ENCODE results near the gene PHF21A.
A peak's percentile ranks its signal among the peaks of the same experiment; 100 is the strongest.

Gene PHF21A

GRCh38 chr11:46121301-46121723, at the start of gene PHF21A:
Gene PHF21A, minus strand, starts transcription at chr11:46121454. Its CDS starts 37,235 bp downstream, at chr11:46084219.
- DNase-seq (ENCODE audit: low read depth, low spot score), result peak; percentile 70
- TF ChIP-seq FOXP2 (optimal IDR thresholded peaks at IDR 0.05; ENCODE audit: control extremely low read depth, extremely low read length, insufficient read depth) (no peak), EZH2 (IDR thresholded peaks at IDR 0.05) (no peak), POLR2AphosphoS5 (IDR thresholded peaks at IDR 0.05; ENCODE audit: borderline replicate concordance, low read depth, low read length) (no peak; the same call in none of the 2 replicates)
- Histone ChIP-seq H3K27ac (peak within 1 kb of the TSS; percentile 95), H3K9me3 (ENCODE audit: low read depth, low read length) (no peaks in the 10 kb centered on the region), H3K4me3 (peak within 1 kb of the TSS; percentile 97), H3K9ac (ENCODE audit: insufficient read length) (peak within 1 kb of the TSS; percentile 78), H3K36me3 (ENCODE audit: insufficient read depth, low read length) (no peaks in the 10 kb centered on the region)

- Histone ChIP-seq H3K36me3 (ENCODE audit: insufficient read depth, low read length) (no peaks in the 10 kb centered on the region), H3K27ac (no peak overlapping the region), H3K9ac (ENCODE audit: insufficient read length) (no peak overlapping the region), H3K9me3 (ENCODE audit: low read depth, low read length) (no peaks in the 10 kb centered on the region), H3K4me3 (no peak overlapping the region)
- no peak for DNase-seq (ENCODE audit: low read depth, low spot score)
- TF ChIP-seq POLR2AphosphoS5 (IDR thresholded peaks at IDR 0.05; ENCODE audit: borderline replicate concordance, low read depth, low read length), result no peak
- no peak for TF ChIP-seq FOXP2 (optimal IDR thresholded peaks at IDR 0.05; ENCODE audit: control extremely low read depth, extremely low read length, insufficient read depth)
- no peak for TF ChIP-seq EZH2 (IDR thresholded peaks at IDR 0.05)
Measured at GRCh38 chr11:46170797-46171196, 49.5 kb upstream of the PHF21A start.

- no peak overlapping the region for H3K4me3 ChIP-seq
- no peaks in the 10 kb centered on the region for H3K36me3 ChIP-seq (ENCODE audit: insufficient read depth, low read length)
- H3K9me3 ChIP-seq (ENCODE audit: low read depth, low read length), result no peaks in the 10 kb centered on the region
- no peak for DNase-seq (ENCODE audit: low read depth, low spot score)
- no peak overlapping the region for H3K27ac ChIP-seq
- H3K9ac ChIP-seq (ENCODE audit: insufficient read length), result no peak overlapping the region
- TF ChIP-seq EZH2 (IDR thresholded peaks at IDR 0.05) (no peak), POLR2AphosphoS5 (IDR thresholded peaks at IDR 0.05; ENCODE audit: borderline replicate concordance, low read depth, low read length) (no peak), FOXP2 (optimal IDR thresholded peaks at IDR 0.05; ENCODE audit: control extremely low read depth, extremely low read length, insufficient read depth) (no peak)
Measured at GRCh38 chr11:46162700-46163099, 41.4 kb upstream of the PHF21A start.

- no peaks in the 10 kb centered on the region for H3K36me3 ChIP-seq (ENCODE audit: insufficient read depth, low read length)
- TF ChIP-seq POLR2AphosphoS5 (IDR thresholded peaks at IDR 0.05; ENCODE audit: borderline replicate concordance, low read depth, low read length) (no peak), FOXP2 (optimal IDR thresholded peaks at IDR 0.05; ENCODE audit: control extremely low read depth, extremely low read length, insufficient read depth) (no peak), EZH2 (IDR thresholded peaks at IDR 0.05) (no peak)
- H3K4me3 ChIP-seq, result no peak overlapping the region
- no peak overlapping the region for H3K27ac ChIP-seq
- H3K9ac ChIP-seq (ENCODE audit: insufficient read length), result no peak overlapping the region
- DNase-seq (ENCODE audit: low read depth, low spot score), result no peak
- H3K9me3 ChIP-seq (ENCODE audit: low read depth, low read length), result no peaks in the 10 kb centered on the region
Measured at GRCh38 chr11:46161201-46161600, 39.9 kb upstream of the PHF21A start.

- H3K36me3 ChIP-seq (ENCODE audit: insufficient read depth, low read length), result no peaks in the 10 kb centered on the region
- no peak overlapping the region for H3K9ac ChIP-seq (ENCODE audit: insufficient read length)
- no peak for DNase-seq (ENCODE audit: low read depth, low spot score)
- TF ChIP-seq POLR2AphosphoS5 (IDR thresholded peaks at IDR 0.05; ENCODE audit: borderline replicate concordance, low read depth, low read length) (no peak), FOXP2 (optimal IDR thresholded peaks at IDR 0.05; ENCODE audit: control extremely low read depth, extremely low read length, insufficient read depth) (no peak)
- no peak overlapping the region for H3K4me3 ChIP-seq
- no peaks in the 10 kb centered on the region for H3K9me3 ChIP-seq (ENCODE audit: low read depth, low read length)
- H3K27ac ChIP-seq, result no peak overlapping the region
Measured at GRCh38 chr11:46160100-46160499, 38.8 kb upstream of the PHF21A start.

GRCh38 chr11:46159680-46160079, 38.4 kb upstream of the PHF21A start:
- Histone ChIP-seq H3K36me3 (ENCODE audit: insufficient read depth, low read length) (no peaks in the 10 kb centered on the region), H3K4me3 (no peak overlapping the region), H3K27ac (no peak overlapping the region), H3K9ac (ENCODE audit: insufficient read length) (no peak overlapping the region), H3K9me3 (ENCODE audit: low read depth, low read length) (no peaks in the 10 kb centered on the region)
- no peak for DNase-seq (ENCODE audit: low read depth, low spot score)
- TF ChIP-seq POLR2AphosphoS5 (IDR thresholded peaks at IDR 0.05; ENCODE audit: borderline replicate concordance, low read depth, low read length), result no peak
- TF ChIP-seq FOXP2 (optimal IDR thresholded peaks at IDR 0.05; ENCODE audit: control extremely low read depth, extremely low read length, insufficient read depth), result no peak
- no peak for TF ChIP-seq EZH2 (IDR thresholded peaks at IDR 0.05)

- Histone ChIP-seq H3K9me3 (ENCODE audit: low read depth, low read length) (no peaks in the 10 kb centered on the region), H3K27ac (no peak overlapping the region), H3K36me3 (ENCODE audit: insufficient read depth, low read length) (no peaks in the 10 kb centered on the region), H3K9ac (ENCODE audit: insufficient read length) (no peak overlapping the region), H3K4me3 (no peak overlapping the region)
- DNase-seq (ENCODE audit: low read depth, low spot score), result no peak
- no peak for TF ChIP-seq FOXP2 (optimal IDR thresholded peaks at IDR 0.05; ENCODE audit: control extremely low read depth, extremely low read length, insufficient read depth)
- TF ChIP-seq POLR2AphosphoS5 (IDR thresholded peaks at IDR 0.05; ENCODE audit: borderline replicate concordance, low read depth, low read length), result no peak
- no peak for TF ChIP-seq EZH2 (IDR thresholded peaks at IDR 0.05)
Measured at GRCh38 chr11:46149826-46150225, 28.6 kb upstream of the PHF21A start.

- Histone ChIP-seq H3K9me3 (ENCODE audit: low read depth, low read length) (no peaks in the 10 kb centered on the region), H3K27ac (no peak overlapping the region), H3K36me3 (ENCODE audit: insufficient read depth, low read length) (no peaks in the 10 kb centered on the region), H3K4me3 (no peak overlapping the region), H3K9ac (ENCODE audit: insufficient read length) (no peak overlapping the region)
- DNase-seq (ENCODE audit: low read depth, low spot score), result no peak
- no peak for TF ChIP-seq POLR2AphosphoS5 (IDR thresholded peaks at IDR 0.05; ENCODE audit: borderline replicate concordance, low read depth, low read length)
- no peak for TF ChIP-seq FOXP2 (optimal IDR thresholded peaks at IDR 0.05; ENCODE audit: control extremely low read depth, extremely low read length, insufficient read depth)
- no peak for TF ChIP-seq EZH2 (IDR thresholded peaks at IDR 0.05)
Measured at GRCh38 chr11:46149342-46149741, 28.1 kb upstream of the PHF21A start.

GRCh38 chr11:46144741-46145140, 23.5 kb upstream of the PHF21A start:
- TF ChIP-seq FOXP2 (optimal IDR thresholded peaks at IDR 0.05; ENCODE audit: control extremely low read depth, extremely low read length, insufficient read depth) (no peak), EZH2 (IDR thresholded peaks at IDR 0.05) (no peak), POLR2AphosphoS5 (IDR thresholded peaks at IDR 0.05; ENCODE audit: borderline replicate concordance, low read depth, low read length) (no peak)
- Histone ChIP-seq H3K4me3 (no peak overlapping the region), H3K9ac (ENCODE audit: insufficient read length) (no peak overlapping the region), H3K9me3 (ENCODE audit: low read depth, low read length) (no peaks in the 10 kb centered on the region), H3K36me3 (ENCODE audit: insufficient read depth, low read length) (no peaks in the 10 kb centered on the region), H3K27ac (no peak overlapping the region)
- no peak for DNase-seq (ENCODE audit: low read depth, low spot score)
